H1 (cell line): ENCODE results near the gene IFNA2. TPM values are rescaled to one million over a fixed set of nuclear protein-coding genes. Genes with fewer than 3 reads are reported as not detected.

Source experiments
- CTCF ChIA-PET: fragments of 300-600 bp; sonication (Branson Sonifier 250); formaldehyde crosslinking; loops from one replicate; lab custom pipeline; 2021; ENCODE audit not compliant: partially characterized antibody; lab: Charles Lee
- POLR2A ChIA-PET: fragments of 300-600 bp; sonication (Branson Sonifier 250); formaldehyde crosslinking; loops from one replicate; lab custom pipeline; 2021; ENCODE audit warnings: inconsistent platforms; ENCODE audit not compliant: partially characterized antibody; lab: Charles Lee
- DNase-seq, 2 experiments: peaks; one replicate each; pipeline versions ENCODE4 v3.0.0 to v3.0.0-alpha.2; 2010 to 2022; ENCODE audit warnings: low spot score in 2 of 2, low read depth in 1 of 2, mixed read lengths in 1 of 2
- FAIRE-seq: peaks from 2 replicates; lab custom pipeline; 2011; peaks lifted over from hg19 to GRCh38; lab: Jason Lieb, UNC
- H2AFZ ChIP-seq: 2 replicates; pipeline ENCODE4 v1.8.1; 2012; ENCODE audit warnings: low read length, inconsistent platforms
- H2AK5ac ChIP-seq: 2 replicates; pipeline ENCODE4 v1.6.1; 2013; ENCODE audit warnings: low read depth, low read length
- H2BK120ac ChIP-seq: replicated peaks from 2 replicates; pipeline ENCODE3; 2013; ENCODE audit warnings: low read depth, low read length, inconsistent platforms
- H2BK12ac ChIP-seq: 2 replicates; pipeline ENCODE4 v1.6.1; 2013; ENCODE audit warnings: low read depth, low read length
- H2BK15ac ChIP-seq: 2 replicates; pipeline ENCODE4 v1.6.1; 2013; ENCODE audit warnings: low read length
- H2BK20ac ChIP-seq: 2 replicates; pipeline ENCODE4 v1.6.1; 2013; ENCODE audit warnings: low read length
- H2BK5ac ChIP-seq: 2 replicates; pipeline ENCODE4 v1.6.1; 2013; ENCODE audit warnings: low read depth, low read length
- H3K14ac ChIP-seq: 2 replicates; pipeline ENCODE4 v1.6.1; 2013; ENCODE audit warnings: inconsistent platforms; ENCODE audit not compliant: insufficient read length
- H3K18ac ChIP-seq: 2 replicates; pipeline ENCODE4 v1.6.1; 2013; ENCODE audit warnings: low read length; ENCODE audit errors: extremely low read depth
- H3K23ac ChIP-seq: 2 replicates; pipeline ENCODE4 v1.6.1; 2013; ENCODE audit warnings: inconsistent platforms; ENCODE audit not compliant: insufficient read length
- H3K23me2 ChIP-seq: 2 replicates; pipeline ENCODE4 v1.6.1; 2013; ENCODE audit warnings: low read depth, low read length
- H3K27ac ChIP-seq: 2 replicates; pipeline ENCODE4 v1.6.1; 2011; ENCODE audit warnings: low read depth, low read length, inconsistent platforms
- H3K27me3 ChIP-seq, 4 experiments: replicated peaks in 1 of 4; 1 replicate in 1 of 4; 2 replicates in 3 of 4; pipeline versions ENCODE4 v1.6.1 to v1.8.1; 2011 to 2013; ENCODE audit warnings: low read length in 3 of 4, mild to moderate bottlenecking in 3 of 4, inconsistent platforms in 2 of 4, mixed read lengths in 2 of 4, moderate library complexity in 1 of 4; ENCODE audit not compliant: control insufficient read depth in 3 of 4, insufficient read depth in 3 of 4; ENCODE audit errors: extremely low read depth in 1 of 4
- H3K36me3 ChIP-seq, 4 experiments: 2 replicates each; pipeline versions ENCODE4 v1.6.1 to v1.8.1; 2011 to 2013; ENCODE audit warnings: mild to moderate bottlenecking in 4 of 4, low read length in 3 of 4, moderate library complexity in 2 of 4, control low read depth in 1 of 4, inconsistent platforms in 1 of 4; ENCODE audit not compliant: insufficient read depth in 4 of 4, control insufficient read depth in 2 of 4
- H3K4ac ChIP-seq: replicated peaks from 2 replicates; pipeline ENCODE3; 2013; ENCODE audit warnings: low read length, low read depth, mixed read lengths, inconsistent platforms; ENCODE audit not compliant: insufficient read length
- H3K4me1 ChIP-seq, 4 experiments: replicated peaks in 1 of 4; 1 replicate in 1 of 4; 2 replicates in 3 of 4; pipeline versions ENCODE4 v1.6.1 to v1.8.1; 2011 to 2013; ENCODE audit warnings: low read length in 3 of 4, inconsistent platforms in 2 of 4, mixed read lengths in 1 of 4; ENCODE audit not compliant: insufficient read depth in 4 of 4, control insufficient read depth in 3 of 4
- H3K4me2 ChIP-seq, 2 experiments: 2 replicates each; pipeline versions ENCODE4 v1.6.1 to v1.8.1; 2011 to 2013; ENCODE audit warnings: low read depth in 2 of 2, low read length in 2 of 2, control low read depth in 1 of 2, inconsistent platforms in 1 of 2, mild to moderate bottlenecking in 1 of 2; ENCODE audit not compliant: insufficient read depth in 1 of 2
- H3K4me3 ChIP-seq, 4 experiments: fragments of 200-600, 300-600 bp in 1 of 4; sonication (generic), shearing (Covaris generic), sonication (Bioruptor Twin) in 1 of 4; 2 replicates each; pipeline versions ENCODE4 v1.5.1 to v1.8.1; 2011 to 2016; ENCODE audit warnings: low read length in 4 of 4, low read depth in 3 of 4, control low read depth in 2 of 4, inconsistent platforms in 2 of 4, mild to moderate bottlenecking in 2 of 4, mixed read lengths in 1 of 4, moderate library complexity in 1 of 4; ENCODE audit not compliant: insufficient read depth in 2 of 4; ENCODE audit errors: extremely low read depth in 1 of 4
- H3K56ac ChIP-seq: replicated peaks from 2 replicates; pipeline ENCODE3; 2013; ENCODE audit warnings: low read depth, mild to moderate bottlenecking, mixed read lengths, low read length, inconsistent platforms; ENCODE audit not compliant: insufficient read length
- H3K79me1 ChIP-seq: 2 replicates; pipeline ENCODE4 v1.6.1; 2013; ENCODE audit warnings: low read depth, low read length, control low read depth
- H3K79me2 ChIP-seq, 2 experiments: 2 replicates each; pipeline versions ENCODE4 v1.6.1 to v1.8.1; 2012 to 2013; ENCODE audit warnings: low read length in 2 of 2, mild to moderate bottlenecking in 2 of 2, inconsistent platforms in 1 of 2; ENCODE audit not compliant: insufficient read depth in 2 of 2, control insufficient read depth in 1 of 2
- H3K9ac ChIP-seq, 4 experiments: replicated peaks in 1 of 4; 1 replicate in 1 of 4; 2 replicates in 3 of 4; pipeline versions ENCODE4 v1.6.1 to v1.8.1; 2011 to 2013; ENCODE audit warnings: low read depth in 3 of 4, low read length in 3 of 4, control low read depth in 2 of 4, mild to moderate bottlenecking in 2 of 4, moderate library complexity in 2 of 4, inconsistent platforms in 1 of 4; ENCODE audit errors: extremely low read depth in 1 of 4
- H3K9me3 ChIP-seq, 2 experiments: 2 replicates each; pipeline versions ENCODE4 v1.6.1 to v1.8.1; 2012 to 2013; ENCODE audit warnings: mild to moderate bottlenecking in 2 of 2, moderate library complexity in 2 of 2, control low read depth in 1 of 2, inconsistent platforms in 1 of 2, low read depth in 1 of 2, low read length in 1 of 2, mixed read lengths in 1 of 2; ENCODE audit not compliant: insufficient read depth in 2 of 2
- H4K20me1 ChIP-seq, 2 experiments: replicated peaks in 1 of 2; 2 replicates each; pipeline versions ENCODE3 to v1.8.1; 2011 to 2013; ENCODE audit warnings: inconsistent platforms in 2 of 2, low read length in 2 of 2, mild to moderate bottlenecking in 1 of 2; ENCODE audit not compliant: insufficient read depth in 2 of 2, control insufficient read depth in 1 of 2
- H4K5ac ChIP-seq: 2 replicates; pipeline ENCODE4 v1.6.1; 2013; ENCODE audit warnings: low read length, low read depth, mixed read lengths, inconsistent platforms; ENCODE audit not compliant: insufficient read length
- H4K8ac ChIP-seq: 2 replicates; pipeline ENCODE4 v1.8.0; 2013; ENCODE audit warnings: mild to moderate bottlenecking, moderate library complexity, low read length, inconsistent platforms; ENCODE audit not compliant: insufficient read depth; ENCODE audit errors: extremely low read depth
- H4K91ac ChIP-seq: replicated peaks from 2 replicates; pipeline ENCODE3; 2013; ENCODE audit warnings: low read length, mixed read lengths, inconsistent platforms; ENCODE audit not compliant: insufficient read length
- ATF3 ChIP-seq: IDR thresholded peaks from 2 replicates; pipeline ENCODE4 v1.6.1; 2011; ENCODE audit warnings: low read depth, mild to moderate bottlenecking, low read length; ENCODE audit not compliant: insufficient read depth
- CBX8 ChIP-seq: fragments of 300-800, 300-1000 bp; sonication (generic); IDR thresholded peaks from 2 replicates; pipeline ENCODE4 v1.7.1; 2016; ENCODE audit warnings: low read depth, low read length, borderline replicate concordance
- CHD1 ChIP-seq: IDR thresholded peaks from 2 replicates; pipeline ENCODE4 v1.6.1; 2012; ENCODE audit warnings: low read depth, low read length, improper control_type of control experiment
- CHD2 ChIP-seq: IDR thresholded peaks from 2 replicates; pipeline ENCODE4 v1.6.1; 2012; ENCODE audit warnings: low read length, improper control_type of control experiment
- CTBP2 ChIP-seq: IDR thresholded peaks from 2 replicates; pipeline ENCODE4 v1.7.0; 2011; ENCODE audit warnings: borderline replicate concordance, mild to moderate bottlenecking, moderate library complexity, mixed read lengths, low read length; ENCODE audit not compliant: insufficient read depth, insufficient read length
- EZH2 ChIP-seq: fragments of 200-600 bp; sonication (generic); IDR thresholded peaks from 2 replicates; pipeline ENCODE4 v1.7.1; 2012; ENCODE audit warnings: low read depth, mild to moderate bottlenecking, moderate library complexity, low read length, inconsistent platforms; ENCODE audit not compliant: severe bottlenecking
- GABPA ChIP-seq: IDR thresholded peaks from 2 replicates; pipeline ENCODE4 v1.6.1; 2011; ENCODE audit warnings: mild to moderate bottlenecking, low read length, moderate library complexity, borderline replicate concordance; ENCODE audit not compliant: insufficient read depth
- KDM5A ChIP-seq: fragments of 200-600 bp; IDR thresholded peaks from 2 replicates; pipeline ENCODE4 v1.7.1; 2012; ENCODE audit warnings: mild to moderate bottlenecking, low read length, inconsistent platforms, mixed read lengths
- POU5F1 ChIP-seq: IDR thresholded peaks from 2 replicates; pipeline ENCODE4 v1.6.1; 2011; ENCODE audit warnings: low read depth, mild to moderate bottlenecking, low read length, moderate library complexity
- RAD21 ChIP-seq, 2 experiments: IDR thresholded peaks in 1 of 2; conservative IDR thresholded peaks in 1 of 2; 2 replicates each; pipeline ENCODE4 v1.6.1; 2011; ENCODE audit warnings: low read depth in 2 of 2, low read length in 2 of 2, improper control_type of control experiment in 1 of 2, inconsistent platforms in 1 of 2, mild to moderate bottlenecking in 1 of 2, moderate library complexity in 1 of 2
- RBBP5 ChIP-seq: IDR thresholded peaks from 2 replicates; pipeline ENCODE4 v1.7.1; 2012; ENCODE audit warnings: low read depth, mild to moderate bottlenecking, inconsistent platforms, low read length, moderate library complexity, borderline replicate concordance
- SP1 ChIP-seq: IDR thresholded peaks from 2 replicates; pipeline ENCODE4 v1.6.1; 2011; ENCODE audit warnings: low read depth, low read length
- SP4 ChIP-seq: IDR thresholded peaks from 2 replicates; pipeline ENCODE4 v1.6.1; 2012; ENCODE audit warnings: low read length, inconsistent platforms
- WGBS, 2 experiments: shearing (Covaris generic) in 1 of 2; methylation state at CpG; one replicate each; pipeline versions ENCODE4 v1.1.6 to v1.1.7; 2013 to 2015; ENCODE audit warnings: low lambda C conversion rate in 2 of 2, mixed read lengths in 2 of 2, inconsistent platforms in 1 of 2, low coverage in 1 of 2, missing lambda C conversion rate in 1 of 2; ENCODE audit not compliant: insufficient replicate concordance in 2 of 2, insufficient coverage in 1 of 2, insufficient read length in 1 of 2; ENCODE audit errors: extremely low coverage in 1 of 2, missing lambda C conversion rate in 1 of 2; 5-methylcytosine and 5-hydroxymethylcytosine counted together
- polyA plus RNA-seq, 7 experiments: library from polyadenylated mRNA; depleted of rRNA in 3 of 7; stranded (reverse) in 5 of 7; unstranded in 2 of 7; fragments of >200 nt in 5 of 7; fragments of 200-250 nt in 2 of 7; gene quantifications; 1 replicate in 5 of 7; 2 replicates in 1 of 7; 4 replicates in 1 of 7; pipeline versions ENCODE4 v1.2.1 to v1.2.3, GENCODE V29; 2011 to 2013; ENCODE audit warnings: missing spikeins in 2 of 7, mixed read lengths in 2 of 7
- total RNA-seq: library from RNA; stranded (reverse); fragmentation: NEBNext Ultra II Directional; extraction: Animal tissue kit (Norgen Biotek cat#: 25700); gene quantifications from 2 replicates; pipeline ENCODE4 v1.2.1, GENCODE V29; 2021

The IFNA2 gene
- total and polyA plus RNA-seq, 2 of the 8 experiments (the other 6 are each of a cell fraction or from before 2014, with no cell fraction given): not detected

- no peaks in the 10 kb centered on the region for H3K27me3 ChIP-seq
- no peaks in the 10 kb centered on the region for H3K36me3 ChIP-seq
- no peak overlapping the region for H3K18ac ChIP-seq
- H2AFZ ChIP-seq: no peak overlapping the region
- H3K27ac ChIP-seq: no peak overlapping the region
- no peak overlapping the region for H4K8ac ChIP-seq
- H4K91ac ChIP-seq: no peak overlapping the region
- no peak for DNase-seq
- H4K5ac ChIP-seq: no peak overlapping the region
- TF ChIP-seq POU5F1 (no peak), CHD2 (no peak), SP4 (no peak), KDM5A (no peak), ATF3 (no peak), EZH2 (no peak), RBBP5 (no peak), CTBP2 (no peak), SP1 (no peak), CBX8 (no peak), CHD1 (no peak), RAD21 (IDR thresholded peaks at IDR 0.05 in 1 of 2, conservative IDR thresholded peaks at IDR 0.05 in 1 of 2; ENCODE audit: low read depth in 2 of 2, low read length in 2 of 2) (no peak), GABPA (no peak)
- H3K4me3 ChIP-seq: no peak overlapping the region
- H3K14ac ChIP-seq: no peak overlapping the region
- H2BK5ac ChIP-seq: no peak overlapping the region
- no peak overlapping the region for H3K23ac ChIP-seq
- H2AK5ac ChIP-seq: no peak overlapping the region
- H2BK20ac ChIP-seq: no peak overlapping the region
- H3K79me1 ChIP-seq: no peaks in the 10 kb centered on the region
- POLR2A ChIA-PET: no interaction called here
- CTCF ChIA-PET: interaction anchor here (0.8 to 1.5 kb wide), 4 partner anchors 17 to 360 kb away, joined by 3 to 6 read pairs (median 4); no protein-coding TSS in a partner anchor
- no peak overlapping the region for H2BK12ac ChIP-seq
- H3K4ac ChIP-seq: no peak overlapping the region
- no peak overlapping the region for H3K9ac ChIP-seq
- H3K9me3 ChIP-seq: no peaks in the 10 kb centered on the region
- peaks cover 0 to 8% (median 0%) of the 10 kb centered on the region in 4 experiments; a peak in 1 of 7 replicates for H3K4me1 ChIP-seq
- no peak overlapping the region for H3K56ac ChIP-seq
- no peak overlapping the region for H2BK120ac ChIP-seq
- WGBS, 2 experiments: 45% methylated on average over 1 of the region's 1 CpG; no CpG with 5 or more reads in 1 of the 2 experiments
- no peak overlapping the region for H3K4me2 ChIP-seq
- FAIRE-seq: no peak
- no peaks in the 10 kb centered on the region for H3K23me2 ChIP-seq
- no peaks in the 10 kb centered on the region for H4K20me1 ChIP-seq
- no peak overlapping the region for H2BK15ac ChIP-seq
- H3K79me2 ChIP-seq: no peaks in the 10 kb centered on the region
These were observed 43.0 kb upstream of the IFNA2 start for GRCh38 chr9:21428235-21428634.
